HuH-7.5 (cell line): Measurements from ENCODE around the gene KRTAP26-1.
A peak's percentile ranks its signal among the peaks of the same experiment; 100 is the strongest.

Experiments
- DNase-seq: peaks from one replicate; pipeline ENCODE4 v3.0.0; 2011; ENCODE audit warnings: low spot score

The KRTAP26-1 gene, protein sequence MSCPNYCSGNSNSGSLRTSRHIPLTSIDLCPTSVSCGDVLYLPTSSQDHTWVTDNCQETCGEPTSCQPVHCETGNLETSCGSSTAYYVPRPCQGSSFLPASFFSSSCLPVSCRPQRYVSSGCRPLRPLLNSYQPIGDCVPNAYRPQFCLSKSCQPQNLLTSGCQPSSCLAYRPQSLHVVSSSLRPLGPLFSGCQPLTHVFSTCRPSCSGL

GRCh38 chr21:30320215-30320614, at the start of gene KRTAP26-1:
KRTAP26-1 (minus strand) TSS chr21:30320315; CDS start chr21:30320035, 280 bp downstream.
- DNase-seq = no peak

DNA sequence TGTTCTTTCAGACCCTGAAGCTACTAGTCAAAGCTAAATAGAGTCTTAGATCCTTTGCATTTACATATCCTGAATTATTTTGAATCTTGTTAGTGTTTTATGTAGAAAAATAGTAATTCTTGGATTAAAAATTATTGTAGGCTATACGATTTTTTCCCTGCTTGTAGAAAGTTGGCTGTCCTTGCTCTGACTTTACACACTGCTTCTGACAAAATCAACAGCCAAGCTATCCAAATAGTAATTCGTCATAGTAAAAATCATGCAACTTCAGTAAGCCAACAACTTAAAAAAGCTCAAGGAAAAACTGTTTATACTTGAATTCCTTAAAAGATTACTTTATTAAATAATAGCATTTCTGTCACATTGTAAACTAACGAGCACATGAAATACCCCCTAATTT, 35.8 kb upstream of the KRTAP26-1 start:
- no peak for DNase-seq

DNA sequence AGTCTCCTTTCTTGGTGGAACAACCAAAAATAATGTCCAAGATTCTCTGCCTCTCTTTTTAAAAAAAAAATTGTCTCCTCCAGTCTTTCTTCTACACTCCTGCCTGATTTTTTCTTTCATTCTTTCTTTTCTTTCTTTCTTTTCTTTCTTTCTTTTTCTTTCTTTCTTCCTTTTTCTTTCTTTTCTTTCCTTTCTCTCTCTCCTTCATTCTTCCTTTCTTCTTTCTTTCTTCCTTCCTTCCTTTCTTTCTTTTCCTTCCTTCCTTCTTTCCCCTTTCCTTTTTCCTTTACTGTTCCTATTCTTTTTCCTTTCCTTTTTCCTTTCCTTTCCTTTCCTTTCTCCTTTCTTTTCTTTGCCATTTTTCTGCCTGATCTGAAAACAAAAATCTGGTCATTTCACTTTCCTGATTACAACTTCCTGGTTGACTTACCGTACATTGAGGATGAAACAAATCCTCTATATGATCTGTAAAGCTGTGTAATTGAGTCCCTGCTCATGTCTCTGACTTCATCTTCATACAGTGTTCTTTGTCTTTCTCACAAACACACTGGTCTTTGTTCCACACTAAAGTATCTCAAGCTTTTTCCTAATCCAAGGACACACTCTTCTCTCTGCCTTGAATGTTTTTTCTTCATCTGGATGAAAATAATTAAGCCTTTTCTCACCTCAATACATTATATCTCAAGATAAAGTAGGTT, 34.3 kb upstream of the KRTAP26-1 start:
- no peak for DNase-seq

DNA sequence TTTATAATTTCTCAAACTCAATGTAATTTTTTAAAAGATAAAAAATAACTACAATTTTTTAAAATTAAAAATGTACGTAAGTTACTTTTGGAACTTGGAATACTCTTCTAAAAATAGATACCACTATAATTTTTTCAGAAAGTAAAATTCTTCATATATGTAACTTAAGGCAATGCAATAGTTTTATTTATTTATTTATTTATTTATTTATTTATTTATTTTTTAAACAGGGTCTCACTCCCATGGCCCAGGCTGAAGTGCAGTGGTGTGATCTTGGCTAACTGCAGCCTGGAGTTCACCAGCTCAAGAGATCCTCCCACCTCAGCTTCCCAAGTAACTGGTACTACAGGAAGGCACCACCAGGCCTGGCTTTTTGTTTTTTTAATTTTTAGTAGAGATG, 31.4 kb upstream of the KRTAP26-1 start:
- no peak for DNase-seq

- DNase-seq = no peak
These were observed 29.5 kb upstream of the KRTAP26-1 start for GRCh38 chr21:30349572-30349971.

DNA sequence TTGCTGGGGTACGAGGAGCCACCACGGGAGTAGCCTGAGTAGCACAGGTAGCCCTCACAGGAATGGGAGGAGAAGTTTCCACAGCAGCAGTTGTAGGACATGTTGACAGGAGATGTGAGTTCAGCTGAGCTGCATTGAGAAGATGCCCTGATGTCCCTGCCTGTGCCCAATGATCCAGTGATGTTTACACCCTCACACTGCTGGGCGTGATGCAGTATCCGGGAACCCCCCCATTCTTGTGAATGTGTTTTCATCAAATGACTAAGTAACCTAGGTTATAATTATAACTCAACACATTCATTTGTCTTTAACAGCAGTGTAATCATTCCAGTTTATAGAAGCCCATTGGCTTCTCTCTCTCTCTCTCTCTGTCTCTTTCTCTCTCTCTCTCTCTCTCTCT, 28.4 kb upstream of the KRTAP26-1 start, which contains the start of gene KRTAP23-1:
TSS of gene KRTAP23-1 (minus strand) at position 101 of the 400 bp plus-strand sequence. CDS start at position 101, 0 bp downstream.
- DNase-seq = no peak

DNA sequence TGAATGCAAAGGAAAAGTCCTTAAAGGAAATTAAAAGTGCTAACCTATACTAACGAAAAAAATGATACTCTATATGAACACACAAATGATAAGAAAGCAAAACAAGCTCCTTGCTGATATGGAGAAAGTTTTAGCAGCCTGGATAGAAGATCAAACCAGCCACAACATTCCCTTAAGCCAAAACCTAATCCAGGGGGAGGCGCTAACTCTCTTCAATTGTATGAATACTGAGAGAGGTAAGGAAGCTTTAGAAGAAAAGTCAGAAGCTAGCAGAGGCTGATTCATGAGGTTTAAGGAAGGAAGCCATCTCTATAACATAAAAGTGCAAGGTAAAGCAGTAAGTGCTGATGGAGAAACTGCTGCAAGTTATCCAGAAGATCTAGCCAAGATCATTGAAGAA, 24.9 kb upstream of the KRTAP26-1 start:
- DNase-seq = no peak

GRCh38 chr21:30340714-30341573, 20.8 kb upstream of the KRTAP26-1 start:
- DNase-seq = peak; percentile 4

DNA sequence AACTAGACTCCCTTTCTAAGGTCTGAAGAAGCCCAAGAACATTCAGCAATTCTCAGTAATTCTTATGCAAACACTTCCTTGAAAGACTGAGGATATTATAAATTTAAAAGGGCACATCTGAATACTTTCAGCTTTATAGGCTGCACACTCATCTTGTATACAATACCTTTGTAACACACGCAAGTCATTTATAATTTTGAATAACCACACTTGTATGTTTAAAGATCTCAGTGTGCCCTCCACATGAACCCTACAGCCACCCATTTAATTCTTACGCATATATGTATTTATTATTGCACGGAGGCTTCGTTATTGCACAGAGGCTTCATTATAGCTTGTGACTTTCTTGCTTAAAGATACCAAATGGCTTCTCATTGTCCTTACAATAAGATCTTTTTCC, 18.6 kb upstream of the KRTAP26-1 start:
- no peak for DNase-seq

- DNase-seq = no peak
These were observed 17.7 kb upstream of the KRTAP26-1 start for GRCh38 chr21:30337772-30338171.

GRCh38 chr21:30337276-30337744, 17.2 kb upstream of the KRTAP26-1 start, which contains the start of gene KRTAP27-1:
KRTAP27-1 (minus strand) TSS chr21:30337694; CDS start chr21:30337668, 26 bp downstream.
- DNase-seq = no peak

- DNase-seq = no peak
These were observed 16.5 kb upstream of the KRTAP26-1 start for GRCh38 chr21:30336596-30336995.

GRCh38 chr21:30333736-30334135, 13.6 kb upstream of the KRTAP26-1 start:
- DNase-seq = no peak

DNA sequence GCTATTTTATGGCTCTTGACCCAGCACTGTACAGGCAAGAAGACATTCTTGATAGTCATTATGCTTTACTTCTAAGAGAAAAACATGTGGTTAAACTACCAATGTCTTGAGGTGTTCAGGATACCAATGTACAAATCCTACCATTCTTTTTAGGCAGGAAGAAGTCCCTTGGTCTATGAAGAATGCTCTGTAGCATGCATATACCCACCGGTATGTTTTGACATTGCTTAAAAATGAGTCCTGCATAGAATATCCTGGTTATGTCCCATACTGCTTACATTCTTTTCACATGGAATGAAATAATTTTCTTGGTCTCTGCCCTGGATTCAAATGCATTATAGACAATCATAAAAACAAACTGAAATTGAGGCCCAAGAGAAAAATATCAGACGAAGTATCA, 12.6 kb upstream of the KRTAP26-1 start:
- no peak for DNase-seq

GRCh38 chr21:30329203-30329875, 9.2 kb upstream of the KRTAP26-1 start:
- DNase-seq = no peak

GRCh38 chr21:30326390-30326789, 6.3 kb upstream of the KRTAP26-1 start:
- DNase-seq = no peak

DNA sequence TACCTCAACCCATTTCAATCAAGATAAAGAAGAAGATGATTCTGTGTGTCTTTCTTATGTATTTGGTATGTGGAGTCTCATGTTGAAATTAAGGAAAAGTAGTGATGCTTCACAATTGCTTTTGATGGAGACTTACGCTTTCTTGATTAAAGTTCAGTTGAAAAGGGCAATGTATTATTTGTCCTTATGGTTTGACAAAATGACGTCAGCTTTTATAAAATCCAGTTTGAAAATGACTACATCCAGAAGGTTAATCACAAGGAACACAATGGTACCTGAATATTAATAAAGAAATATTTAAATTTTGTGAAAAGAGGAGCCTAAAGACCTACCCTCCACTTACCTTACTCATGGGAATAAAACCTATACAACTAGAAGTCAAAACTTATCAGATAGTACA, 4.4 kb downstream of the KRTAP26-1 start:
- no peak for DNase-seq

DNA sequence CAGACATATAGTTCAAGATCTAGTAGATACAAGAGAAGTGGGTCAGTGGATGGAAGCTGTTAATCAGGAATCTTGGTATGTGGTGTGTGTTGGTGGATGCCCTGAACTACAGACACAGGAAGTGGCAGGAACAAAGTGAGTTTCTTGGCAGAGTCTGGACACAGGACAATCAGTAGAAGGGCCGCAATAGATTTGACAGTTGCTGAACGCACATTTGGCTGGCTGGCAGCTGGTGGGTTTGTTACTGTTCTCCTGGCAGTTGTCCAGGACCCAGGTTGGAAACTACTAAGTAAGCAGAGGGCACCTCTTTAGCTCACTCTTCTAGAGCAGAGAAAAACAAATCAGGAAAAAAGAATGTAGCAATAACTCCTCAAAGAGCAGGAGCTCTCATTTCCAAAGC, 13.2 kb downstream of the KRTAP26-1 start:
- DNase-seq = no peak

DNA sequence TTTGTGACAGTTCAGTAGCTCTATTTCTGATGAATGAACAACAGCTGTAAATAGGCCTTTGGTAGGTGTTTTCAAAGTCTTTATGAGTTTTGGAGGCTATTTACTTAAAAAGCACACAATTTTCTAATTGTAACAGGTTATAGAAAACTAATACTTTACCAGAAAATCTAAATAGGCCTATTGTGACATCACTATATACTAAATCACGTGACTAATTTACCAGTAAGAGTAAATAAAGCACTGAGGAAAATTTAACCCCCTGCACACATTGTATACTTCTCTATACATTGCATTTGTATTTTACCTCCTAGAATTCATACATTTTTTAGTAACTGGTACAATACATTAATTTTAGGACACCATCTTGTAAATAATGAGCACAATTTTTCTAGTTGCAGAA, 15.0 kb downstream of the KRTAP26-1 start:
- no peak for DNase-seq

GRCh38 chr21:30289215-30289614, 30.9 kb downstream of the KRTAP26-1 start, which contains the start of gene KRTAP25-1:
KRTAP25-1 (minus strand) TSS chr21:30289514; CDS start chr21:30289490, 24 bp downstream.
- DNase-seq = no peak

DNA sequence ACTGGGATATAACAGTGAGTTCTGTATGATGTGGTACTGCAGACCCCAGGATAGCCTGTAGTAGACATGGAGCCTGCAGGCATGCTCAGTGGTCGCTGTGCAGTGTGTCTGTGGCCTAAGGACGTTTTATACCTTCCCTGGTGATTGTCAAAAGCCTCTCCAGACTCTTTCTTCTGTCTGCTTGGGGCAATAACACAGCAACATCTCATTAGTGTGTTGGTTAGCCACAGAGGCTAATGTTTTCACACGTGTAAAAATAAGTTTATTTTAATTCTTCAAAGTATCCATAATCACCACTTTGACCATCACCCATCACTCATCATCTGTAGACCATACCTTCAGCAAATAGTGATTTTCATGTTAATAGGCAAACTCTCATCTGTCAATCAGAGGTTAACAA, 37.3 kb downstream of the KRTAP26-1 start, which contains the start of gene KRTAP24-1:
TSS of gene KRTAP24-1 (minus strand) at position 101 of the 400 bp plus-strand sequence. CDS start at position 83, 18 bp downstream.
- no peak for DNase-seq

- no peak for DNase-seq
These were observed 48.5 kb downstream of the KRTAP26-1 start for GRCh38 chr21:30271611-30272010.
